ENCODE results near the gene HRG. TPM values are rescaled to one million over a fixed set of nuclear protein-coding genes. Genes with fewer than 3 reads are reported as not detected.
"Not testable (repeated sequence)": the region's sequence is repeated elsewhere in the genome, so short reads cannot be mapped to it uniquely, and the experiment has no call there.

The HRG gene
- total RNA-seq, 2 experiments from 2014 or later, result not detected

DNA sequence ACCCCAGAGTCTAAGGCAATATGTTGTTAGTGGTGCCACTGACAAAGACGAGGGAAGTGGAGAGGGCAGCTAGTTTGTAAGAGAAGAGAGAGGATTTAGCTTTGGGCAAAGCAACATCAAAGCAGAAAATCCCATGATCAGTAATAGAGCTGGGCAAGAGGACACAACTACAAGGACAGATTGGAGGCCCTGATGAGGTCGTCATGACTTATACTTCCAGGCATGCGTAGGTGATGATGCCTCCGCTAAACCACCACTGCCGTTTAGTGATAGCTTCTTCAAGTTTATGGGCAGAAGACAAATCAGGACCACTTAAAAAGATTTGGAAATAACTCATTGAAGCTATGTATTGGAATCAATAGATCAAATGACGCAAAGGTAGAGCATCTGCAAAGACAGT is 2.6 kb downstream of the HRG start:
- POLR2A ChIA-PET, result no interaction called here
- CTCF ChIA-PET, result interaction anchor here (1.4 kb wide), 1 partner anchor 51 kb away, joined by 3 read pairs; no protein-coding TSS in a partner anchor

DNA sequence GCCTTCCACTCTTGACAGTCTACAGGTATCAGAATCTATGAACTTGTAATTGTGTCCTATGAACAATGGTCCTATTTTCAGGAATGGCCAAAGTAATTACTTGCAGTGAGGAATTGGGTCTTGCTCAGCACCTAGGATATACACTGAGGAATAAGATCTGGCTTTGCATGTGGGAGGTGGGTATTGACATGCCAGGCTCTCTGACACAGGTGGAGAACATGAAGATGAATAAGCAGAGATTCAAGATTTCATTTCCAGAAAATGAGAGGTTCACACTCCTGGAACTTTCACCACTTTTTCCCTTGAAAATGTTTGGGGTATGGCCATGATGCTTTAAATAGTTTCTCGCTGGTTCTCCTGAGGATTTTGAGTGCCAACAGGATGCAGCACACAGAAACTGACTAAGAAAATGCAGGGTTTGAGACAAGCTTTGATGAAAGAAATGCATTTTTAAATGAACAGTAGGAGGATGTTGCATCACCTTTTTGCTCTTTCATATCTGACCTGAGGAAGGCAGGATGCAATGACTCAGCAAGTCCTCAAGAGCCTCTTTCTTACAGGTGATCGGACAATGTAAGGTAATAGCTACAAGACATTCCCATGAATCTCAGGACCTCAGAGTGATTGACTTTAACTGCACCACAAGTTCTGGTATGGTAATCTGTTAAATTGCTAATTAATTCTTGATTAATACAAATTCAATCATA is 3.7 kb downstream of the HRG start:
- CTCF ChIA-PET, result interaction anchor here (1.4 kb wide), 1 partner anchor 52 kb away, joined by 3 read pairs; no protein-coding TSS in a partner anchor
- POLR2A ChIA-PET, result interaction anchor here (1.3 kb wide), 1 partner anchor 103 kb away, joined by 3 read pairs; no protein-coding TSS in a partner anchor

DNA sequence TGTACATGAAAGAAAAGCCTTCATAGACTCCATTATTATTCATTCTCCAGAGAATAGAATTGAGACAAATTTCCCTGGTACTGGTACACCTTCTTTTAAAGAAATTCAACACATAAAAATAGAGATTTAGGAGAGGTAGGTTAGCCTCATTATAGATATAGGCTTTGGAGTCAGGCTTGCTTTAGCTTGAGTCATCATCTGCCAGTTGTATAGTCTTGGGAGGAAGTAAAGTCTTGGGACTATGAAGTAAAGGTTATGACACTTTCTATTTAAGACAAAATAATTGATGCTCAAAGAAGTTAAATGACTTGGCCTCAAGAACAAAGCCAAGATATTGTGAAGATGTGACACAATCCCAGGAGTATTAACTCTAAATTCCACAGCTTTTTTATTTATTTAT is 4.3 kb downstream of the HRG start:
- POLR2A ChIA-PET, result interaction anchor here (1.3 kb wide), 1 partner anchor 103 kb away, joined by 3 read pairs; no protein-coding TSS in a partner anchor
- CTCF ChIA-PET, result no interaction called here

- CTCF ChIA-PET, result interaction anchor here (1.0 kb wide), 1 partner anchor 54 kb away, joined by 3 read pairs; no protein-coding TSS in a partner anchor
- POLR2A ChIA-PET, result no interaction called here
Measured at GRCh38 chr3:186671051-186671450, 5.2 kb downstream of the HRG start.

GRCh38 chr3:186678604-186679003 is 12.8 kb downstream of the HRG start:
- ChIA-PET POLR2A (no interaction called here), CTCF (no interaction called here)

- POLR2A ChIA-PET, result no interaction called here
- CTCF ChIA-PET, result no interaction called here
Measured at GRCh38 chr3:186679151-186679550, 13.3 kb downstream of the HRG start.

GRCh38 chr3:186680869-186681268 is 15.1 kb downstream of the HRG start:
- POLR2A ChIA-PET, result no interaction called here
- CTCF ChIA-PET, result no interaction called here

- POLR2A ChIA-PET, result no interaction called here
- CTCF ChIA-PET, result no interaction called here
Measured at GRCh38 chr3:186682812-186683211, 17.0 kb downstream of the HRG start.

- CTCF ChIA-PET, result interaction anchor here (0.5 kb wide), 1 partner anchor 9 kb away, joined by 3 read pairs; no protein-coding TSS in a partner anchor
- POLR2A ChIA-PET, result no interaction called here
Measured at GRCh38 chr3:186683979-186684378, 18.2 kb downstream of the HRG start.

DNA sequence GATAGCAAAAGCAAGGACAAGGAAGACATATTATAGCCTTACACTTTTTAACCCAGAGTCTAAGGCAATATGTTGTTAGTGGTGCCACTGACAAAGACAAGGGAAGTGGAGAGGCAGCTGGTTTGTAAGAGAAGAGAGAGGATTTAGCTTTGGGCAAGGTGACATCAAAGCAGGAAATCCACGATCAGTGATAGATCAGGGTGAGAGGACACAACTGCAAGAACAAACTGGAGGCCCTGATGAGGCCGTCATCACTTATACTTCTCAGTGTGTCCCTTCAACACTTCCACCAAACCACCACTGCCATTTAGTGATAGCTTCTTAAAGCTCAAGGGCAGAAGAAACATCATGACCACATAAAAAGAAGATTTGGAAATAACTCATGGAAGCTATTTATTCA is 20.7 kb downstream of the HRG start:
- POLR2A ChIA-PET, CTCF ChIA-PET: not testable (repeated sequence)

GRCh38 chr3:186687120-186687651 is 21.4 kb downstream of the HRG start:
- POLR2A ChIA-PET, result no interaction called here
- CTCF ChIA-PET, result no interaction called here

DNA sequence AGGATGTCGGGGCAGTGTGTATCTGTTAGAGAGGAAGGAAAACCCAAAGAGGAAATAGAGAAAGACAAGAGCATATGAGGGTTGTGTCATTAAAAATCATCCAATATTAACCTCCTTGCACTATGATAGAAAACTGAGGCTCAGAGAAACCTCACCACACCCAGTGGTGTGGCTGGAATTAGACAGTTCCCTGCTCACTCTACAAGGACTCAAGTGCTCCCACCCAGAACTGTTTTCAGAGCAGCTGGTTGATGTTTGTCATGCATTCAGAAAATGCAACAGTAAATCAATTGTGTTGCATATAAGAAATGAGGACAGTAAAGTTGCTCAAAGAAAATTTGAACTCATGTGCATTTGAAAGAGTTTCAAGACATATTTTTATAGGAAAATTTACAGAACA is 24.5 kb downstream of the HRG start:
- POLR2A ChIA-PET, CTCF ChIA-PET: not testable (repeated sequence)

DNA sequence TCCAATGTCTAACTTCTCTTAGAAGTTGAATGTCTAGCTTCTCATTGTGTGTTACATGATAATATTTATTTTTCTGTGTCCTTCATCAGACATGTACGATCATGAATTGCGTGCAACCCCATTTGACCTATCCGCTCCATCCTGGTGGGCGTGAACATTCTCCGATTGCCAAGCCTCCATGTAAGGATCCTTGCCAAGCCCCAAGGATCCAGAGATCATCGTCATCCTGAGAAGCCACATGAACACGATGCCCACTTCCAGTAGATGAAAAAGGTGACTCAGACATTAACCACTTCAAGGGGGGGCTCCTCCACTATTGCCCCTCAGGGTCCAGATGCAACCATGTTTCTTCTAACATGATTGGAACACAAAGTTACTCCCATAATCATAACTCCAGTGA is 25.9 kb downstream of the HRG start:
- ChIA-PET POLR2A (no interaction called here), CTCF (no interaction called here)

DNA sequence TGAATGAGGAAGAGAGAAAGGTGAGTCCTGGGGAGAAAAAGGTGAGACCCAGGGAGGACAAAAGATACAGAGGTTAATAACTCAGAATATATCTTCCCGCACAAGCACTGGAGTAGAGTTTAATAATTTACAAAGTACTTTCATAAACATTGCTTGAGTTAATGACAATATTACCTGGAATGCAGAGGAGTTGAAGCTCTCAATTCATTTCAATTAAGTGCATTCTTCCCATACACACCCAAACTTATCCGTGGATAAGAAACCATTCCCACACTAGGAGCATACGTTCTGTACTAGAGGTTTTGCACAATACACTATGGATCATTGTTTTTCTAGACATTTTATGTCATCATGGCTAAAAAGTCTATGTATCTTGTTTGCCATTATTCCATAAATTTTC is 28.0 kb downstream of the HRG start:
- POLR2A ChIA-PET, result no interaction called here

GRCh38 chr3:186694288-186695032 is 28.6 kb downstream of the HRG start:
- CTCF ChIA-PET, result no interaction called here
- POLR2A ChIA-PET, result no interaction called here

More for the DNA sequence above, 28.0 kb downstream of the HRG start:
- CTCF ChIA-PET, result no interaction called here

DNA sequence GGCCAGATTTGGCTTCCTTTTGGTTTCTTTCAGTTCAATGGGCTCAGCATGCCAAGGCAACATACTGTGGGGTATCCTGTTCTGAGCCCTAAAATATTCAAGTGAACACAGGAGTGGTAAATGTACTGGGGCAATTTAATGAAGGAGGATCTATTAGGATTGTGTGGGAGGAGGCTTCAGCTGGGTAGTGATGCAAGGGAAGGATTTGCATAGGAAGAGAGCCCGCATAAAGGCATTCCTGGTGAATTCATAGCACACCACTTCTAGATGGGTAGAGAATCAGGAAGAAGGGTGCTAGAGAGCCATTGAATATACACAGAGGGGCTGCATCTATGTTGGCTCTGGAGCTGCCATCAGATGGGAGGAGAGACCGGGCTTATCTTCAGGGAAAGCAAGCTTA is 30.7 kb downstream of the HRG start:
- ChIA-PET CTCF (interaction anchor here (1.2 kb wide), 1 partner anchor 82 kb away, joined by 3 read pairs; no protein-coding TSS in a partner anchor), POLR2A (no interaction called here)

- CTCF ChIA-PET, result interaction anchor here (1.2 kb wide), 1 partner anchor 83 kb away, joined by 3 read pairs; no protein-coding TSS in a partner anchor
- POLR2A ChIA-PET, result no interaction called here
Measured at GRCh38 chr3:186697510-186697909, 31.7 kb downstream of the HRG start.

- ChIA-PET POLR2A (no interaction called here), CTCF (no interaction called here)
Measured at GRCh38 chr3:186700267-186700666, 34.5 kb downstream of the HRG start.

DNA sequence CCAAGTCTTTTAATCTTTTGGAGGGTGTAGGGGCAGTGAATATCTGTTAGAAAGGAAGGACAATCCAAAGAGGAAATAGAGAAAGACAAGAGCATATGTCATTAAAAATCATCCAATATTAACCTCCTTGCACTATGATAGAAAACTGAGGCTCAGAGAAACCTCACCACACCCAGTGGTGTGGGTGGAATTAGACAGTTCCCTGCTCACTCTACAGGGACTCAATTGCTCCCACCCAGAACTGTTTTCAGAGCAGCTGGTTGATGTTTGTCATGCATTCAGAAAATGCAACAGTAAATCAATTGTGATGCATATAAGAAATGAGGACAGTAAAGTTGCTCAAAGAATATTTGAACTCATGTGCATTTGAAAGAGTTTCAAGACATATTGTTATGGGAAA is 36.6 kb downstream of the HRG start:
- CTCF ChIA-PET, POLR2A ChIA-PET: not testable (repeated sequence)

- POLR2A ChIA-PET, result no interaction called here
- CTCF ChIA-PET, result interaction anchor here (1.0 kb wide), 1 partner anchor 91 kb away, joined by 3 read pairs; no protein-coding TSS in a partner anchor
Measured at GRCh38 chr3:186705882-186706780, 40.3 kb downstream of the HRG start.

All from activated CD8-positive, alpha-beta memory T cell treated with anti-CD3 and anti-CD28 coated beads for 36 hours (primary cell).